ENCODE data around the gene BTNL9. TPM values are rescaled to one million over a fixed set of nuclear protein-coding genes. Genes with fewer than 3 reads are reported as not detected.

BTNL9 gene
- total RNA-seq, 4 donors from 2014 or later = 2.5 to 96.5 (median 15.4) TPM

DNA sequence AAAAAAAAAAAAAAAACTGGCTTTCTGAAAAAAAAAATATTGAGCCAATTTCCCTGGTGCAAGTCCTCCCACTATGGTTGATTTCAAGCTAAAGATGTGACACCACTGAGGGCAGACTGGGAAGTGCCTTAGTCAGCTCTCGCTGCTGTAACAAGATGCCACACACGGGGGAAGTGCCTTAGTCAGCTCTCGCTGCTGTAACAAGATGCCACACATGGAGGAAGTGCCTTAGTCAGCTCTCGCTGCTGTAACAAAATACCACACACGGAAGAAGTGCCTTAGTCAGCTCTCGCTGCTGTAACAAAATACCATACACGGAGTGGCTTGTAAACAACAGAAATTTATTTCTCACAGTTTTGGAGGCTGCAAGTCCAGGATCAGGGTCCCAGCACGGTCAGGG is 23.4 kb downstream of the BTNL9 start:
- intact Hi-C loops (cut with DNase I; ENCODE audit: low total_unique reads) = no loop called here
- H3K9me3 ChIP-seq = no peaks in the 10 kb centered on the region
- TF ChIP-seq, protein P1, sequence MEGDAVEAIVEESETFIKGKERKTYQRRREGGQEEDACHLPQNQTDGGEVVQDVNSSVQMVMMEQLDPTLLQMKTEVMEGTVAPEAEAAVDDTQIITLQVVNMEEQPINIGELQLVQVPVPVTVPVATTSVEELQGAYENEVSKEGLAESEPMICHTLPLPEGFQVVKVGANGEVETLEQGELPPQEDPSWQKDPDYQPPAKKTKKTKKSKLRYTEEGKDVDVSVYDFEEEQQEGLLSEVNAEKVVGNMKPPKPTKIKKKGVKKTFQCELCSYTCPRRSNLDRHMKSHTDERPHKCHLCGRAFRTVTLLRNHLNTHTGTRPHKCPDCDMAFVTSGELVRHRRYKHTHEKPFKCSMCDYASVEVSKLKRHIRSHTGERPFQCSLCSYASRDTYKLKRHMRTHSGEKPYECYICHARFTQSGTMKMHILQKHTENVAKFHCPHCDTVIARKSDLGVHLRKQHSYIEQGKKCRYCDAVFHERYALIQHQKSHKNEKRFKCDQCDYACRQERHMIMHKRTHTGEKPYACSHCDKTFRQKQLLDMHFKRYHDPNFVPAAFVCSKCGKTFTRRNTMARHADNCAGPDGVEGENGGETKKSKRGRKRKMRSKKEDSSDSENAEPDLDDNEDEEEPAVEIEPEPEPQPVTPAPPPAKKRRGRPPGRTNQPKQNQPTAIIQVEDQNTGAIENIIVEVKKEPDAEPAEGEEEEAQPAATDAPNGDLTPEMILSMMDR (IDR thresholded peaks at IDR 0.05) = no peak
- TF ChIP-seq POLR2A (IDR thresholded peaks at IDR 0.05) (no peak), EP300 (IDR thresholded peaks at IDR 0.05; ENCODE audit: low read depth) (no peak), POLR2AphosphoS5 (IDR thresholded peaks at IDR 0.05) (no peak)
- H3K27me3 ChIP-seq = peaks cover 79% of the 10 kb centered on the region
- 86 to 93% methylated on average over 2 to 8 of the region's 8 CpGs for WGBS, 2 donors (ENCODE audit: low coverage in 1 of 2)
- in situ Hi-C loops (cut with MboI; ENCODE audit: low pct_ligation_motif_present in 1 of 4, low pct_unique_long_range_greater_than_20kb in 1 of 4, low sequenced_read_pairs in 3 of 4) = no loop called here
- DNase-seq = no peak
- no peak overlapping the region for H3K4me3 ChIP-seq
- peaks cover 0 to 8% (median 3%) of the 10 kb centered on the region in 4 donors for H3K4me1 ChIP-seq
- no peak overlapping the region for H3K27ac ChIP-seq
- no peaks in the 10 kb centered on the region for H3K36me3 ChIP-seq

DNA sequence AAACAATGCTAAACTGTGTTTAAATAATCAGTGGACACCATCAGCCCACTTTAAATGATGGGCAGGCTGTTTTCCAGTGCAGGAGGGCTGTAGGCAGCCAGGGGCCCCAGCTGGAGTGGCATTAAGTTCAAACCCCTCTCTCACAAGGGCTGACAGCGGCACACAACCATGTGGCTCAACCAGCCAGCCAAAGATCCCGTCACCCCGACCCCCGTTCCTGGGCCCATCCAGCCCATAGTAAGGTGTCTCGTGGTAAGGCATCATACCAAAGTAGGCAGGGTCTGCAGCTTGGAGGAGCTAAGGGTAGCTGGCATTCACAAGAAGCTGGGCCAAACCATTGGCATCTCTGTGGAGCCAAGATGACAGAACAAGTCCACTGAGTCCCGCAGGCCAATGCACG is 24.9 kb downstream of the BTNL9 start:
- Histone ChIP-seq H3K4me3 (no peak overlapping the region), H3K4me1 (no peaks in the 10 kb centered on the region), H3K9me3 (no peaks in the 10 kb centered on the region), H3K27me3 (peaks cover 79% of the 10 kb centered on the region), H3K27ac (no peak overlapping the region), H3K36me3 (no peaks in the 10 kb centered on the region)
- DNase-seq = no peak
- in situ Hi-C loops (cut with MboI; ENCODE audit: low pct_ligation_motif_present in 1 of 4, low pct_unique_long_range_greater_than_20kb in 1 of 4, low sequenced_read_pairs in 3 of 4) = no loop called here
- intact Hi-C loops (cut with DNase I; ENCODE audit: low total_unique reads) = no loop called here
- TF ChIP-seq POLR2AphosphoS5 (IDR thresholded peaks at IDR 0.05) (no peak), POLR2A (IDR thresholded peaks at IDR 0.05) (no peak), EP300 (IDR thresholded peaks at IDR 0.05; ENCODE audit: low read depth) (no peak)
- TF ChIP-seq, protein P1 (IDR thresholded peaks at IDR 0.05) = no peak
- WGBS, 2 donors (ENCODE audit: low coverage in 1 of 2) = 87% methylated on average over 7 of the region's 7 CpGs; no CpG with 5 or more reads in 1 of the 2 donors

DNA sequence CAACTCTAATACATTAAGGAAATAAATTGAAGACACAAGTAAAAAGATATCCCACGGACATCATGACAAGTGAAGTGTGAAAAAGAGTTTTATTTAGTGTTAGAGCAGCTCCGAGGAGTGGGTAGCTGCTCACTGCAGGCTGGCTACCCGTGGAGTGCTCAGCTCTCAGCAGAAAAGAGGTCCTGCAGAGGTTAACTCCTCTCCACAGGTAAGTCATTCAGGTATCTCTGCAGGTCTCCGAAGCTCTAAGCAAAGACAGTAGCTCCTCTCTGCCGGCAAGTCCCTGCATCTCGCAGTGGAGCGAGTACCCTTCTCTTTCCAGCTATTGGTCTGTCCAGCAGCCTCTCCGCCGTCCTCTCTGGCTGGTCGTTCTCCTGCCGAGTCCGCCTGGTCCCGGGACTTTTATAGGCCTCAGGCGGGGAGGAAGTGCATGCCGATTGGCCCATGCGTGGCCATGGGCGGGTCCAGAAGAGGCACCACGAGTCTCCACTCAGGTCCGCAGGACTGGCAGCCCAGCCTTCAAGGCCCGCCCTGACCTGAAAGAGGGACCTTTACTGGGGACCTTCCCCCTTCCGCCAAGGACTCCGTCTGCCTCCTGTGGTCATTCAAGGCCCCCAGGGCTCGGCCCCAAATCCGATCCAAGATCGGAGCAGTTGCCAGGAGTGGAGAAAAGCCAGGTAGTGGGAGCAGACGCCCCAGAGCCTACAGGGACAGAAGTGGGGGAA is 29.9 kb downstream of the BTNL9 start:
- Histone ChIP-seq H3K9me3 (no peaks in the 10 kb centered on the region), H3K36me3 (no peaks in the 10 kb centered on the region), H3K4me3 (no peak overlapping the region), H3K27ac (no peak overlapping the region), H3K4me1 (no peaks in the 10 kb centered on the region), H3K27me3 (peaks cover 73% of the 10 kb centered on the region)
- DNase-seq = no peak
- TF ChIP-seq POLR2AphosphoS5 (IDR thresholded peaks at IDR 0.05) = no peak
- TF ChIP-seq, protein P1 (IDR thresholded peaks at IDR 0.05) = no peak
- TF ChIP-seq POLR2A (IDR thresholded peaks at IDR 0.05) = no peak
- no peak for TF ChIP-seq EP300 (IDR thresholded peaks at IDR 0.05; ENCODE audit: low read depth)
- WGBS, 2 donors (ENCODE audit: low coverage in 1 of 2) = 28 to 50% methylated on average over 7 to 25 of the region's 26 CpGs
- in situ Hi-C loops (cut with MboI; ENCODE audit: low pct_ligation_motif_present in 1 of 4, low pct_unique_long_range_greater_than_20kb in 1 of 4, low sequenced_read_pairs in 3 of 4) = no loop called here
- intact Hi-C loops (cut with DNase I; ENCODE audit: low total_unique reads) = no loop called here

GRCh38 chr5:181070523-181070922 is 30.5 kb downstream of the BTNL9 start:
- intact Hi-C loops (cut with DNase I; ENCODE audit: low total_unique reads) = no loop called here
- H3K27ac ChIP-seq = no peak overlapping the region
- no peaks in the 10 kb centered on the region for H3K4me1 ChIP-seq
- peaks cover 72% of the 10 kb centered on the region for H3K27me3 ChIP-seq
- in situ Hi-C loops (cut with MboI; ENCODE audit: low pct_ligation_motif_present in 1 of 4, low pct_unique_long_range_greater_than_20kb in 1 of 4, low sequenced_read_pairs in 3 of 4) = no loop called here
- DNase-seq = no peak
- no peaks in the 10 kb centered on the region for H3K9me3 ChIP-seq
- TF ChIP-seq, protein P1 (IDR thresholded peaks at IDR 0.05) = no peak
- TF ChIP-seq EP300 (IDR thresholded peaks at IDR 0.05; ENCODE audit: low read depth) (no peak), POLR2AphosphoS5 (IDR thresholded peaks at IDR 0.05) (no peak), POLR2A (IDR thresholded peaks at IDR 0.05) (no peak)
- H3K4me3 ChIP-seq = no peak overlapping the region
- H3K36me3 ChIP-seq = no peaks in the 10 kb centered on the region
- 69% methylated on average over 14 of the region's 14 CpGs; no CpG with 5 or more reads in 1 of the 2 donors for WGBS, 2 donors (ENCODE audit: low coverage in 1 of 2)

Data from transverse colon (tissue), 4 donors.